Measurements from ENCODE around the gene TMPRSS7. TPM values are rescaled to one million over a fixed set of nuclear protein-coding genes. Genes with fewer than 3 reads are reported as not detected.
"Not testable (repeated sequence)": the region's sequence is repeated elsewhere in the genome, so short reads cannot be mapped to it uniquely, and the experiment has no call there.

TMPRSS7 gene
- total and polyA plus RNA-seq, 3 experiments from 2014 or later, result not detected

GRCh38 chr3:112032098-112032731 is 2.3 kb upstream of the TMPRSS7 start:
- H3K27ac Mint-ChIP-seq, result no peak overlapping the region

GRCh38 chr3:112035241-112035640 is 705 bp downstream of the TMPRSS7 start:
- H3K4me3 Mint-ChIP-seq, result no peak overlapping the region
- POLR2A ChIA-PET, result no interaction called here

More at GRCh38 chr3:112032098-112032731, 2.3 kb upstream of the TMPRSS7 start:
- Histone ChIP-seq H3K27ac (ENCODE audit: low read depth, low read length) (no peak overlapping the region), H3K27me3 (ENCODE audit: insufficient read depth, low read length, poor library complexity, severe bottlenecking) (no peaks in the 10 kb centered on the region), H3K4me3 (ENCODE audit: low read length) (no peak overlapping the region), H3K4me1 (ENCODE audit: insufficient read depth, low read length) (no peaks in the 10 kb centered on the region), H3K9me3 (ENCODE audit: low read length) (no peaks in the 10 kb centered on the region), H3K36me3 (ENCODE audit: insufficient read depth, low read length) (no peaks in the 10 kb centered on the region)
- Mint-ChIP-seq H3K9me3 (no peaks in the 10 kb centered on the region), H3K4me3 (no peak overlapping the region), H3K27me3 (peaks cover 1 to 3% of the 10 kb centered on the region in 2 donors), H3K4me1 (no peaks in the 10 kb centered on the region), H3K36me3 (no peaks in the 10 kb centered on the region)
- CTCF ChIA-PET, result no interaction called here
- POLR2A ChIA-PET, result no interaction called here
- DNase-seq, result no peak

GRCh38 chr3:112037194-112037593 is 2.7 kb downstream of the TMPRSS7 start:
- DNase-seq; H3K27ac Mint-ChIP-seq; H3K27me3 ChIP-seq (ENCODE audit: insufficient read depth, low read length, poor library complexity, severe bottlenecking); H3K4me1 Mint-ChIP-seq; H3K4me3 ChIP-seq (ENCODE audit: low read length); H3K36me3 ChIP-seq (ENCODE audit: insufficient read depth, low read length); H3K4me3 Mint-ChIP-seq; H3K27ac ChIP-seq (ENCODE audit: low read depth, low read length); H3K9me3 Mint-ChIP-seq; H3K9me3 ChIP-seq (ENCODE audit: low read length); H3K27me3 Mint-ChIP-seq; H3K36me3 Mint-ChIP-seq; CTCF ChIA-PET; POLR2A ChIA-PET; H3K4me1 ChIP-seq (ENCODE audit: insufficient read depth, low read length): not testable (repeated sequence)

More at GRCh38 chr3:112035241-112035640, 705 bp downstream of the TMPRSS7 start:
- H3K36me3 Mint-ChIP-seq, result peaks cover 0 to 3% (median 0%) of the 10 kb centered on the region in 3 donors
- no peaks in the 10 kb centered on the region for H3K4me1 ChIP-seq (ENCODE audit: insufficient read depth, low read length)
- H3K27ac Mint-ChIP-seq, result no peak overlapping the region
- peaks cover 0 to 3% (median 0%) of the 10 kb centered on the region in 5 donors for H3K9me3 Mint-ChIP-seq
- no peak overlapping the region for H3K27ac ChIP-seq (ENCODE audit: low read depth, low read length)
- DNase-seq, result no peak
- no peak overlapping the region for H3K4me3 ChIP-seq (ENCODE audit: low read length)
- no peaks in the 10 kb centered on the region for H3K4me1 Mint-ChIP-seq
- no peaks in the 10 kb centered on the region for H3K36me3 ChIP-seq (ENCODE audit: insufficient read depth, low read length)
- no peaks in the 10 kb centered on the region for H3K27me3 ChIP-seq (ENCODE audit: insufficient read depth, low read length, poor library complexity, severe bottlenecking)
- CTCF ChIA-PET, result no interaction called here
- peaks cover 5 to 6% of the 10 kb centered on the region in 2 donors for H3K27me3 Mint-ChIP-seq
- no peaks in the 10 kb centered on the region for H3K9me3 ChIP-seq (ENCODE audit: low read length)

- Mint-ChIP-seq H3K4me3 (no peak overlapping the region), H3K4me1 (no peaks in the 10 kb centered on the region), H3K36me3 (peaks cover 0 to 3% (median 0%) of the 10 kb centered on the region in 3 donors), H3K9me3 (peaks cover 0 to 3% (median 0%) of the 10 kb centered on the region in 5 donors), H3K27ac (no peak overlapping the region), H3K27me3 (peaks cover 3 to 5% of the 10 kb centered on the region in 2 donors)
- H3K27me3 ChIP-seq (ENCODE audit: insufficient read depth, low read length, poor library complexity, severe bottlenecking), result no peaks in the 10 kb centered on the region
- H3K36me3 ChIP-seq (ENCODE audit: insufficient read depth, low read length), result no peaks in the 10 kb centered on the region
- H3K9me3 ChIP-seq (ENCODE audit: low read length), result no peaks in the 10 kb centered on the region
- CTCF ChIA-PET, result interaction anchor here (1.0 to 1.2 kb wide), 2 partner anchors 26 to 49 kb away, joined by 3 to 5 read pairs; no protein-coding TSS in a partner anchor
- no peak for DNase-seq
- H3K4me3 ChIP-seq (ENCODE audit: low read length), result no peak overlapping the region
- H3K27ac ChIP-seq (ENCODE audit: low read depth, low read length), result no peak overlapping the region
- peaks cover 4% of the 10 kb centered on the region for H3K4me1 ChIP-seq (ENCODE audit: insufficient read depth, low read length)
- POLR2A ChIA-PET, result no interaction called here
Measured at GRCh38 chr3:112038863-112039262, 4.3 kb downstream of the TMPRSS7 start.

GRCh38 chr3:112041321-112041720 is 6.8 kb downstream of the TMPRSS7 start:
- Histone ChIP-seq H3K36me3 (ENCODE audit: insufficient read depth, low read length) (no peaks in the 10 kb centered on the region), H3K4me3 (ENCODE audit: low read length) (no peak overlapping the region), H3K27ac (ENCODE audit: low read depth, low read length) (no peak overlapping the region), H3K4me1 (ENCODE audit: insufficient read depth, low read length) (peaks cover 4% of the 10 kb centered on the region), H3K27me3 (ENCODE audit: insufficient read depth, low read length, poor library complexity, severe bottlenecking) (no peaks in the 10 kb centered on the region), H3K9me3 (ENCODE audit: low read length) (no peaks in the 10 kb centered on the region)
- no peak for DNase-seq
- Mint-ChIP-seq H3K36me3 (peaks cover 0 to 3% (median 0%) of the 10 kb centered on the region in 3 donors), H3K27ac (no peak overlapping the region), H3K9me3 (peaks cover 0 to 3% (median 0%) of the 10 kb centered on the region in 5 donors), H3K4me1 (no peaks in the 10 kb centered on the region), H3K4me3 (no peak overlapping the region), H3K27me3 (peaks cover 4 to 7% of the 10 kb centered on the region in 2 donors)
- CTCF ChIA-PET, result no interaction called here
- POLR2A ChIA-PET, result no interaction called here

GRCh38 chr3:112042842-112043280 is 8.3 kb downstream of the TMPRSS7 start:
- H3K36me3 Mint-ChIP-seq, result no peaks in the 10 kb centered on the region
- no peak overlapping the region for H3K4me3 Mint-ChIP-seq
- CTCF ChIA-PET, result interaction anchor here (0.7 to 2.4 kb wide), 10 partner anchors 10 to 349 kb away, joined by 3 to 16 read pairs (median 3); no protein-coding TSS in a partner anchor
- Histone ChIP-seq H3K36me3 (ENCODE audit: insufficient read depth, low read length) (no peaks in the 10 kb centered on the region), H3K4me3 (ENCODE audit: low read length) (no peak overlapping the region), H3K4me1 (ENCODE audit: insufficient read depth, low read length) (peaks cover 4% of the 10 kb centered on the region), H3K27me3 (ENCODE audit: insufficient read depth, low read length, poor library complexity, severe bottlenecking) (no peaks in the 10 kb centered on the region), H3K27ac (ENCODE audit: low read depth, low read length) (no peak overlapping the region), H3K9me3 (ENCODE audit: low read length) (no peaks in the 10 kb centered on the region)
- no peak overlapping the region for H3K27ac Mint-ChIP-seq
- POLR2A ChIA-PET, result no interaction called here
- H3K9me3 Mint-ChIP-seq, result no peaks in the 10 kb centered on the region
- H3K4me1 Mint-ChIP-seq, result peaks cover 0 to 3% (median 0%) of the 10 kb centered on the region in 3 donors
- H3K27me3 Mint-ChIP-seq, result peaks cover 4 to 7% of the 10 kb centered on the region in 2 donors
- no peak for DNase-seq

- Histone ChIP-seq H3K4me1 (ENCODE audit: insufficient read depth, low read length) (peaks cover 4% of the 10 kb centered on the region), H3K9me3 (ENCODE audit: low read length) (no peaks in the 10 kb centered on the region), H3K4me3 (ENCODE audit: low read length) (no peak overlapping the region), H3K27ac (ENCODE audit: low read depth, low read length) (no peak overlapping the region), H3K27me3 (ENCODE audit: insufficient read depth, low read length, poor library complexity, severe bottlenecking) (no peaks in the 10 kb centered on the region), H3K36me3 (ENCODE audit: insufficient read depth, low read length) (no peaks in the 10 kb centered on the region)
- POLR2A ChIA-PET, result no interaction called here
- Mint-ChIP-seq H3K27ac (no peak overlapping the region), H3K36me3 (no peaks in the 10 kb centered on the region), H3K4me1 (peaks cover 0 to 3% (median 0%) of the 10 kb centered on the region in 3 donors), H3K4me3 (no peak overlapping the region), H3K27me3 (peaks cover 2 to 7% of the 10 kb centered on the region in 2 donors), H3K9me3 (no peaks in the 10 kb centered on the region)
- CTCF ChIA-PET, result interaction anchor here (0.7 to 2.4 kb wide), 11 partner anchors 9 to 350 kb away, joined by 3 to 16 read pairs (median 3); no protein-coding TSS in a partner anchor
- DNase-seq, result peak; percentile 3 to 66 (median 54)
Measured at GRCh38 chr3:112043621-112044201, 9.2 kb downstream of the TMPRSS7 start.

GRCh38 chr3:112046599-112046998 is 12.1 kb downstream of the TMPRSS7 start:
- DNase-seq, result no peak
- no peak overlapping the region for H3K27ac ChIP-seq (ENCODE audit: low read depth, low read length)
- peaks cover 4% of the 10 kb centered on the region for H3K4me1 ChIP-seq (ENCODE audit: insufficient read depth, low read length)
- Mint-ChIP-seq H3K4me3 (no peak overlapping the region), H3K27me3 (peaks cover 2 to 11% of the 10 kb centered on the region in 2 donors), H3K9me3 (no peaks in the 10 kb centered on the region), H3K27ac (no peak overlapping the region), H3K36me3 (no peaks in the 10 kb centered on the region), H3K4me1 (peaks cover 0 to 3% (median 0%) of the 10 kb centered on the region in 3 donors)
- H3K9me3 ChIP-seq (ENCODE audit: low read length), result no peaks in the 10 kb centered on the region
- POLR2A ChIA-PET, result no interaction called here
- CTCF ChIA-PET, result no interaction called here
- H3K27me3 ChIP-seq (ENCODE audit: insufficient read depth, low read length, poor library complexity, severe bottlenecking), result no peaks in the 10 kb centered on the region
- H3K4me3 ChIP-seq (ENCODE audit: low read length), result no peak overlapping the region
- no peaks in the 10 kb centered on the region for H3K36me3 ChIP-seq (ENCODE audit: insufficient read depth, low read length)
